Neural progenitor cell (in vitro differentiated cells): ENCODE data around the gene LCAT.

Source experiments
- EZH2 ChIP-seq: fragments of 200-600 bp; sonication (generic); IDR thresholded peaks from 2 replicates; pipeline ENCODE4 v1.6.1; 2017; ENCODE audit warnings: antibody characterized with exemption, mild to moderate bottlenecking, moderate library complexity
- EZH2phosphoT487 ChIP-seq: fragments of 200-600 bp; sonication (generic); IDR thresholded peaks from 2 replicates; pipeline ENCODE4 v1.6.1; 2017; ENCODE audit warnings: antibody characterized with exemption
- TF ChIP-seq, protein P1 (sequence below): fragments of 200-600 bp; sonication (generic); IDR thresholded peaks from 2 replicates; pipeline ENCODE4 v1.5.1; 2017; ENCODE audit warnings: antibody characterized with exemption, mild to moderate bottlenecking

DNA sequence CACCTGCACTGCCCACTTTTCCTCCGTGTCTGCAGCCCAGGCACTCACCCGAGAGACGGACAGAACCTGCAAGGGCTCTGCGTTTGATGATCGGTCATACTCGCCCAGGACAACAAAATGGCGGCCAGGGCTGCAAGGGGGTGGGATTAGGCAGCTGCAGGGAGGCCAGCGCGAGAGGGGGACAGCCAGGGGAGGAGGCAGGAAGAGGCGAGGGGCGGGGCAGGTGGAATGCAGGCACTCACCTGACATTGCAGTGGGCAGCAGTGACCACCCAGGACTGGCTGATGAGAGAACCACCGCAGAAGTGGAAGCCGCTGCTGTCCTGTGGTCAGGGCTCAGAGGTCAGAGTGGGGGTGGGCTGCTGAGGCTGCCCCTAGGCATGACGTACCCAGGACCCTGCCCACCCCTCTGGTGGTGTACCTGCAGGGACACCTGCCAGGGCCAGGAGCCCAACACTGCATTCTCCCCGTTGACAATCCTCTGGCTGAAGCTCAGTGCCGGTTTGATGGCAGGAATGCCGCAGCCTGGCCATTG is 13.2 kb downstream of the LCAT start:
- TF ChIP-seq, protein P1, sequence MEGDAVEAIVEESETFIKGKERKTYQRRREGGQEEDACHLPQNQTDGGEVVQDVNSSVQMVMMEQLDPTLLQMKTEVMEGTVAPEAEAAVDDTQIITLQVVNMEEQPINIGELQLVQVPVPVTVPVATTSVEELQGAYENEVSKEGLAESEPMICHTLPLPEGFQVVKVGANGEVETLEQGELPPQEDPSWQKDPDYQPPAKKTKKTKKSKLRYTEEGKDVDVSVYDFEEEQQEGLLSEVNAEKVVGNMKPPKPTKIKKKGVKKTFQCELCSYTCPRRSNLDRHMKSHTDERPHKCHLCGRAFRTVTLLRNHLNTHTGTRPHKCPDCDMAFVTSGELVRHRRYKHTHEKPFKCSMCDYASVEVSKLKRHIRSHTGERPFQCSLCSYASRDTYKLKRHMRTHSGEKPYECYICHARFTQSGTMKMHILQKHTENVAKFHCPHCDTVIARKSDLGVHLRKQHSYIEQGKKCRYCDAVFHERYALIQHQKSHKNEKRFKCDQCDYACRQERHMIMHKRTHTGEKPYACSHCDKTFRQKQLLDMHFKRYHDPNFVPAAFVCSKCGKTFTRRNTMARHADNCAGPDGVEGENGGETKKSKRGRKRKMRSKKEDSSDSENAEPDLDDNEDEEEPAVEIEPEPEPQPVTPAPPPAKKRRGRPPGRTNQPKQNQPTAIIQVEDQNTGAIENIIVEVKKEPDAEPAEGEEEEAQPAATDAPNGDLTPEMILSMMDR, result no peak
- TF ChIP-seq EZH2phosphoT487 (no peak), EZH2 (no peak)
